ENCODE data around the gene HMCN1. TPM values are rescaled to one million over a fixed set of nuclear protein-coding genes. Genes with fewer than 3 reads are reported as not detected.
A peak's percentile ranks its signal among the peaks of the same experiment; 100 is the strongest.

HMCN1 gene
- total and polyA plus RNA-seq, 11 donors = 2.1 to 14.1 (median 5.6) TPM

DNA sequence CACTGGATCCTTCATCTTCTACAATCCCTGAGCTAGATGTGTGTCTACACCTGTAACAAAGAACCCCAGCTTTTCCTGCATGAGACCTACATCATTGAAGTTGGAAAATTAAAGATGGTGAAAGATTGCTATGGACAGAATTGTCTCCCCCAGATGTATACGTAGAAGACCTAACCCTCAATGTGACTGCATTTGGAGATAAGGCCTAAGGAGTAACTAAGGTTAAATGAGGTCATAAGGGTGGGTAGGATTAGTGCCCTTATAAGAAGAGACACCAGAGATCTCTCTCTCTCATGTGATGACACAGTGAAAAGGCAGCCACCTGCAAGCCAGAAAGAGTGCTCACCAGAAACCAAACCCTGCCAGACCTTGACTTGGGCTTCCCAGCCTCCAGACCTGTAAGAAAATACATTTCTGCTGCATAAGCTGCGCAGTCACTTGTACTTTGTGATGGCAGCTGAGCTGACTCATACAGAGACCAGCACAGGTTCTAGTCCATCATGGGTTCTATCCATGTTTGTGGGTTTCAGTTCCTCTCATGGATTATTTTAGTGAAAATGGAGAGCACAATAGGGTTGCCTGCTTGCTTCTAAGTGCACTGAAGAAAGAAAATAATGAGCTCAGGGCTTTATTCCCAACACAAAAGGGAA, 460.0 kb downstream of the HMCN1 start:
- DNase-seq = no peak
- no peak for TF ChIP-seq POLR2A (IDR thresholded peaks at IDR 0.05)
- TF ChIP-seq, protein P1, sequence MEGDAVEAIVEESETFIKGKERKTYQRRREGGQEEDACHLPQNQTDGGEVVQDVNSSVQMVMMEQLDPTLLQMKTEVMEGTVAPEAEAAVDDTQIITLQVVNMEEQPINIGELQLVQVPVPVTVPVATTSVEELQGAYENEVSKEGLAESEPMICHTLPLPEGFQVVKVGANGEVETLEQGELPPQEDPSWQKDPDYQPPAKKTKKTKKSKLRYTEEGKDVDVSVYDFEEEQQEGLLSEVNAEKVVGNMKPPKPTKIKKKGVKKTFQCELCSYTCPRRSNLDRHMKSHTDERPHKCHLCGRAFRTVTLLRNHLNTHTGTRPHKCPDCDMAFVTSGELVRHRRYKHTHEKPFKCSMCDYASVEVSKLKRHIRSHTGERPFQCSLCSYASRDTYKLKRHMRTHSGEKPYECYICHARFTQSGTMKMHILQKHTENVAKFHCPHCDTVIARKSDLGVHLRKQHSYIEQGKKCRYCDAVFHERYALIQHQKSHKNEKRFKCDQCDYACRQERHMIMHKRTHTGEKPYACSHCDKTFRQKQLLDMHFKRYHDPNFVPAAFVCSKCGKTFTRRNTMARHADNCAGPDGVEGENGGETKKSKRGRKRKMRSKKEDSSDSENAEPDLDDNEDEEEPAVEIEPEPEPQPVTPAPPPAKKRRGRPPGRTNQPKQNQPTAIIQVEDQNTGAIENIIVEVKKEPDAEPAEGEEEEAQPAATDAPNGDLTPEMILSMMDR (IDR thresholded peaks at IDR 0.05) = no peak
- Histone ChIP-seq H3K36me3 (peaks cover 0 to 17% (median 5%) of the 10 kb centered on the region in 9 donors), H3K4me3 (no peak overlapping the region), H3K27ac (no peak overlapping the region), H3K9me3 (no peaks in the 10 kb centered on the region), H3K4me1 (no peaks in the 10 kb centered on the region), H3K27me3 (no peaks in the 10 kb centered on the region)
- WGBS, 4 donors = 90 to 93% (median 92%) methylated on average over 2 of the region's 2 CpGs
- intact Hi-C loops (cut with DNase I) = loop anchor here in 1 of 10 donors (10.0 kb wide), 1 partner anchor 369 kb away; no protein-coding TSS in a partner anchor
- no peak for ATAC-seq

GRCh38 chr1:186195377-186195931, 461.3 kb downstream of the HMCN1 start:
- TF ChIP-seq, protein P1 (IDR thresholded peaks at IDR 0.05) = no peak
- TF ChIP-seq POLR2A (IDR thresholded peaks at IDR 0.05) = no peak

DNA sequence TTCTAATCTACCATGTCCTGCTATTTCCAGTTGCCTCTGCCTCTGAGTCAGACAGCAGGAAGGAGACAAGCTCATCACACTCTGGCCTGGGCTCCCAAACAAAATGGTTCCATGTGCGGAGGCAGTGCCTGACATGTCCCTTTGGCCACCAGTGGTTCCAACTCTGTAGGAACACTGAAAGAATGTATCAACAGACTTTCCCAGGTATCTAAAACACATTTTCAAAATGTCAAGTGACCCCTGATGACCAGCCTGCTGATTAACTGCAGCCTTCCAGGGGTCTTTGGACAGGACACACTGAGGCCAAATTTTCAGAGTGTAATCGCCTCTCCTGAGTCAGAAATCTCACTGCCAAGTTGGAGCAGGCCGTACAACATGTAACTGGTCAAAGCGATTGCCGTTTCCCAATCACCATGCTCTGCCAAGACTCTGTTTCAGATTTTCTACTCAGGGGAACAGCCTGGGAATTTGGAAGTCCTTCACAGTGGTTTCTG, 468.1 kb downstream of the HMCN1 start:
- Histone ChIP-seq H3K4me1 (peaks cover 0 to 12% (median 0%) of the 10 kb centered on the region in 12 donors), H3K27ac (peak overlapping the region in 8 of 12 donors; percentile 5 to 62 (median 47)), H3K36me3 (no peaks in the 10 kb centered on the region), H3K27me3 (no peaks in the 10 kb centered on the region), H3K9me3 (no peaks in the 10 kb centered on the region), H3K4me3 (no peak overlapping the region)
- peak in 3 of 5 donors; percentile 20 to 66 (median 46) for DNase-seq
- intact Hi-C loops (cut with DNase I) = no loop called here
- WGBS, 4 donors = 80 to 91% (median 86%) methylated on average over 5 of the region's 5 CpGs
- no peak for TF ChIP-seq POLR2A (IDR thresholded peaks at IDR 0.05)
- TF ChIP-seq, protein P1 (IDR thresholded peaks at IDR 0.05) = no peak
- ATAC-seq = peak; percentile 72 to 92 (median 83)

More at GRCh38 chr1:186195377-186195931, 461.3 kb downstream of the HMCN1 start:
- H3K27me3 ChIP-seq = no peaks in the 10 kb centered on the region
- no peaks in the 10 kb centered on the region for H3K9me3 ChIP-seq
- no peaks in the 10 kb centered on the region for H3K4me1 ChIP-seq
- H3K4me3 ChIP-seq = no peak overlapping the region
- WGBS, 4 donors = 60 to 75% (median 70%) methylated on average over 3 of the region's 3 CpGs
- peaks cover 0 to 5% (median 0%) of the 10 kb centered on the region in 9 donors for H3K36me3 ChIP-seq
- DNase-seq = no peak
- intact Hi-C loops (cut with DNase I) = loop anchor here in 1 of 10 donors (10.0 kb wide), 1 partner anchor 371 kb away; no protein-coding TSS in a partner anchor
- H3K27ac ChIP-seq = no peak overlapping the region
- ATAC-seq = no peak

GRCh38 chr1:186202776-186203175, 468.6 kb downstream of the HMCN1 start:
- TF ChIP-seq POLR2A (IDR thresholded peaks at IDR 0.05) = no peak
- TF ChIP-seq, protein P1 (IDR thresholded peaks at IDR 0.05) = no peak
- no peaks in the 10 kb centered on the region for H3K27me3 ChIP-seq
- H3K9me3 ChIP-seq = no peaks in the 10 kb centered on the region
- intact Hi-C loops (cut with DNase I) = no loop called here
- WGBS, 4 donors = 64 to 75% (median 71%) methylated on average over 2 of the region's 2 CpGs
- no peak overlapping the region for H3K4me3 ChIP-seq
- no peaks in the 10 kb centered on the region for H3K36me3 ChIP-seq
- H3K4me1 ChIP-seq = peaks cover 0 to 15% (median 0%) of the 10 kb centered on the region in 12 donors
- ATAC-seq (no peak), DNase-seq (no peak)
- H3K27ac ChIP-seq = peak overlapping the region in 3 of 12 donors; percentile 3 to 62 (median 47)

All from heart left ventricle (tissue), 16 donors.